RWPE1 (cell line): Measurements from ENCODE around the gene SYNPO2.

ENCODE experiments used
- CTCF ChIA-PET: fragments of 350-600 bp; sonication (Branson Sonifier 250); formaldehyde crosslinking; extraction: SDS; loops from one replicate; lab custom pipeline; 2021; lab: Yijun Ruan, JAX
- POLR2A ChIA-PET: fragments of 400-600 bp; formaldehyde crosslinking; extraction: SDS; loops from one replicate; lab custom pipeline; 2020; ENCODE audit warnings: antibody characterized with exemption; ENCODE audit not compliant: low non-redundant PET; lab: Yijun Ruan, JAX
- DNase-seq: peaks from one replicate; pipeline ENCODE4 v3.0.0; 2012; ENCODE audit warnings: low spot score
- H3K27ac ChIP-seq: fragments of 450-650 bp; 2 replicates; pipeline ENCODE4 v1.5.1; 2017
- CTCF ChIP-seq: fragments of 450-650 bp; conservative IDR thresholded peaks from 2 replicates; pipeline ENCODE4 v1.5.1; 2017; ENCODE audit warnings: low read depth, mild to moderate bottlenecking

SYNPO2 gene

GRCh38 chr4:118888666-118889311 is at the start of gene SYNPO2:
SYNPO2 (plus strand) TSS chr4:118888854; CDS start chr4:118889037, 183 bp downstream.
- H3K27ac ChIP-seq: no peak within 1 kb of the TSS
- no peak for TF ChIP-seq CTCF
- ChIA-PET CTCF (interaction anchor here (0.6 to 1.1 kb wide), 5 partner anchors 11 to 948 kb away, joined by 3 to 7 read pairs (median 5); no protein-coding TSS in a partner anchor), POLR2A (no interaction called here)
- peak; percentile 55 for DNase-seq

GRCh38 chr4:118839221-118839927 is 49.3 kb upstream of the SYNPO2 start:
- H3K27ac ChIP-seq: no peak overlapping the region
- TF ChIP-seq CTCF: no peak
- DNase-seq: no peak
- POLR2A ChIA-PET: no interaction called here
- CTCF ChIA-PET: interaction anchor here (0.6 to 0.7 kb wide), 2 partner anchors 25 to 433 kb away, joined by 3 to 5 read pairs; no protein-coding TSS in a partner anchor

- DNase-seq: no peak
- ChIA-PET POLR2A (no interaction called here), CTCF (interaction anchor here (0.8 kb wide), 1 partner anchor 8 kb away, joined by 3 read pairs; no protein-coding TSS in a partner anchor)
- no peak for TF ChIP-seq CTCF
- H3K27ac ChIP-seq: no peak overlapping the region
Observed at GRCh38 chr4:118842055-118842454, 46.6 kb upstream of the SYNPO2 start.

GRCh38 chr4:118843237-118843636 is 45.4 kb upstream of the SYNPO2 start:
- no peak for DNase-seq
- H3K27ac ChIP-seq: no peak overlapping the region
- TF ChIP-seq CTCF: no peak
- POLR2A ChIA-PET: no interaction called here
- CTCF ChIA-PET: no interaction called here

GRCh38 chr4:118845552-118846050 is 43.1 kb upstream of the SYNPO2 start:
- ChIA-PET CTCF (no interaction called here), POLR2A (no interaction called here)
- TF ChIP-seq CTCF: no peak
- no peak overlapping the region for H3K27ac ChIP-seq
- DNase-seq: no peak

- no peak for TF ChIP-seq CTCF
- ChIA-PET POLR2A (no interaction called here), CTCF (interaction anchor here (0.6 to 0.7 kb wide), 2 partner anchors 194 to 410 kb away, joined by 3 read pairs; no protein-coding TSS in a partner anchor)
- no peak for DNase-seq
- no peak overlapping the region for H3K27ac ChIP-seq
Observed at GRCh38 chr4:118846979-118847378, 41.7 kb upstream of the SYNPO2 start.
